HG02981 (cell line): ENCODE results near the gene TMTC4.
A peak's percentile ranks its signal among the peaks of the same experiment; 100 is the strongest.
"Not testable (repeated sequence)": the region's sequence is repeated elsewhere in the genome, so short reads cannot be mapped to it uniquely, and the experiment has no call there.

Experiments used
- ATAC-seq: cut with Tn5 transposase; IDR thresholded peaks from one replicate; pipeline ENCODE4 v1.9.1; 2021; ENCODE audit warnings: mild to moderate bottlenecking, moderate library complexity; ENCODE audit not compliant: unreplicated experiment

The TMTC4 gene, protein sequence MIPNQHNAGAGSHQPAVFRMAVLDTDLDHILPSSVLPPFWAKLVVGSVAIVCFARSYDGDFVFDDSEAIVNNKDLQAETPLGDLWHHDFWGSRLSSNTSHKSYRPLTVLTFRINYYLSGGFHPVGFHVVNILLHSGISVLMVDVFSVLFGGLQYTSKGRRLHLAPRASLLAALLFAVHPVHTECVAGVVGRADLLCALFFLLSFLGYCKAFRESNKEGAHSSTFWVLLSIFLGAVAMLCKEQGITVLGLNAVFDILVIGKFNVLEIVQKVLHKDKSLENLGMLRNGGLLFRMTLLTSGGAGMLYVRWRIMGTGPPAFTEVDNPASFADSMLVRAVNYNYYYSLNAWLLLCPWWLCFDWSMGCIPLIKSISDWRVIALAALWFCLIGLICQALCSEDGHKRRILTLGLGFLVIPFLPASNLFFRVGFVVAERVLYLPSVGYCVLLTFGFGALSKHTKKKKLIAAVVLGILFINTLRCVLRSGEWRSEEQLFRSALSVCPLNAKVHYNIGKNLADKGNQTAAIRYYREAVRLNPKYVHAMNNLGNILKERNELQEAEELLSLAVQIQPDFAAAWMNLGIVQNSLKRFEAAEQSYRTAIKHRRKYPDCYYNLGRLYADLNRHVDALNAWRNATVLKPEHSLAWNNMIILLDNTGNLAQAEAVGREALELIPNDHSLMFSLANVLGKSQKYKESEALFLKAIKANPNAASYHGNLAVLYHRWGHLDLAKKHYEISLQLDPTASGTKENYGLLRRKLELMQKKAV

DNA sequence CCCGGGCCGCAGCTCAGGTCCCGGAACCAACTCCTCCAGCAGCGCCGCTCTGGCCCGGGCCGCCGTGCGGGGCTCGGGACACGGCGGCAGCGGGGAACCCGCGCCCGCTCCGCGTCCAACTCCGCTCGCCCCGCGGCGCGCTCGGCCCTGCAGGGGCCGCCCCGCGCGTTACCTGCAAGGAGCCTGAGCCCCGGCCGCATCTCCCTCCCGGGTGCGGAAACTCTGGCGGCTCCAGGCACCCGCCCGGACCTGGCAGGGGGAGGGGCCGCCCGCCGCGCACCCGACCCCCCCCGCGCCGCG, at the start of gene TMTC4:
Gene TMTC4, minus strand, starts transcription at position 224 of the 300 bp plus-strand sequence. CDS start 4,433 bp downstream, outside the sequence.
- ATAC-seq, result peak; percentile 34

DNA sequence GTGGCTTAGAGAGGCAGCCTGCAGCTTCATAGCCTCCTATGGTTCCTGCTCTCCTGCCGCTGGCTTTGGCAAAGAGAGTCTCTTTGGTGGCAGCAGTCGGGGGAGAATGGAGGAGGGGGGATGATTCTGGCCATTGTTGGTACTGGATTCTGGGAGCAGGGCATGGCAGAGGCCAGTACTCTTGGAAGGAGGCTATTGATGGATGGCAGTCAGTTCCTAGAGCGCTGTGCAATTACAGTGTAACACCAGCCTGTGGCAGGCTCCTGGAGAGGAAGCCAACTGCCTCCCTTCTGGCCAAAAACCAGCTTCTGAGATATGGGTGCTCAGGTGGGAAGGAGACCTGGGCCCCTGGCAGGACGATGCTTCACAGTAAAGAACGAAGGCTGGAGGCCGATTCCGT, 47.9 kb upstream of the TMTC4 start:
- ATAC-seq, result no peak

DNA sequence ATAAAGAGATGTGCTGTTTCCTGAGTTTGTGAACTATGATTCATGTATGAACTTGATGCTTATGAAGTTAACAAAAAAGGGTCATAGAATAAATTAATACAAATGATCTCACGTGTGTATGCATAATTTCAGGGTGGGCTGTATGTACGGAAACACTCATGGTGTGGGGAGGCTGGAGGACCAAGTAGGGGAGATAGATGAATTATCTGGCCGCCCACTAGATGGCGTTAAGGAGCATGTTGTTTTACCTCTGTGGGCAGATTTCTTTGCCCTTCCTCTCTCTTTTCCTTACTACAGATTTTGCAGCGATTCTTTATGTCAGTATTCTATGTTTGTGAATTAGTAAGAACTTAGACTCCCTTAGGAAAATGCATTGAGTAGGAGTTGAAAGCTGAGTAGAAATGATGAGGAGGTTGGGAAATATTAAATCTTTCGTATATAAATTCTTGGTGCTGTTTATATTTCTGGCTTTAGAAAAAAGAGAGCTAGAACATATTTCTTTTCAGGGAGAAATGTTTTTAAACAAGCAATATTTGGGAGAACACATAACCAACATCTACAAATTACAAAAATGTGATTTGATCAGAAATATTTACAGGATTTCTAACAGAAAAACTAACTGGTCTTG, 47.4 kb upstream of the TMTC4 start:
- ATAC-seq, result peak; percentile 70

- no peak for ATAC-seq
Measured at GRCh38 chr13:100715604-100716003, 41.0 kb upstream of the TMTC4 start.

DNA sequence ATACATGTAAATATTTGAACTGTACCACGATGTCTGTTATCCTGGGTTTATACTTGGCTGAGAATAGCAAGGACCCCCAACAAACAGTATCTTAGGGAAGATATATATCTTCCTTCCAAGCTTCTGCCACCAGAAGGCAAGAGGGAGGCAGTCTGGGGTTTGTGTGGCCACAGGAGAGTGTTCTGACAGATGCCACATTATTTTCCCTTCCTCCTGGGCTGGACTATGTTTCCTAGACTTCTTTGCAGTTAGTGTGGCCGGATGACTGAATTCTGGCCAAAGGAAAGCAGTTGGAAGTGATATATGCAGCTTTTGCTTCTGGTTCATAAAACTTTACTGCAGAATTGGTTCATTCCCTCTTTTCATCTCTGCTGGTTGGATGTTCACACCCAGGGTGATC, 39.9 kb upstream of the TMTC4 start:
- no peak for ATAC-seq

GRCh38 chr13:100710176-100710575, 35.6 kb upstream of the TMTC4 start:
- no peak for ATAC-seq

DNA sequence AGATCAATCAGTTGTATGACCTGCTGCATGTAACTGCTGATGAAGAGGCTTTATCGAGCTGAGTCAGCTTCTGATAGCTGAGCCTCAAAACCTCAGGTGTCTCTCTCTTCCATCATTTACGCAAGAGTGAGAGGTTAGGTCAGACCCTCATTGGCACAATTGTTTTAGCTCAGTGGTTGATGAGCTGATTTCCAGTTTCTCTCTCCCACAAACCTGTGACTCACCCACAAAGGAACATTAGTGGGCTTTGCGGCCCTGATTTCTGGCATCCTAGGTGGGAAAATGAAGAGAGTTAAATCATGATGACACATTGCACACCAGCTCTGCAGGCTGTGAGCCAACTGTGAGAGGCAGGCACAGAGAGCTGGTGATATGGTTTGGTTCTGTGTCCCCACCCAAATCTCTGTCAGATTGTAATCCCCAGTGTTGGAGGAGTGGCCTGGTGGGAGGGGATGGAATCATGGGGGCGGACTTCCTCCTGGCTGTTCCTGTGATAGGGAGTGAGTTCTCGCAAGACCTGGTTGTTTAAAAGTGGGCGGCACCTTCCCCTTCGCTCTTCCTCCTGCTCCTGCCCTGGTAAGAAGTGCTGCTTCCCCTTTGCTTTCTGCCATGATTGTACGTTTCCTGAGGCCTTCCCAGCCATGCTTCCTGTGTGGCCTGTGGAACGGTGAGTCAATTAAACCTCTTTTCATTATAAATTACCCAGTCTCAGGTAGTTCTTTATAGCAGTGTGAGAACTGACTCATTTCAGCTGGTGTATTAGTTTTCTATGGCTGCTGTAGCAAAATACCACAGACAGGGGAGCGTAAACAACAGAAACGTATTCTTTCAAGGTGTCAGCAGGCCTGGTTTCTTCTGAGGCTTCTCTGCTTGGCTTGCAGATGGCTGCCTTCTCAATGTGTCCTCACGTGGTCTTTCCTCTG, 33.5 kb upstream of the TMTC4 start:
- ATAC-seq, result no peak

- not testable (repeated sequence) for ATAC-seq
Measured at GRCh38 chr13:100698331-100698730, 23.7 kb upstream of the TMTC4 start.

DNA sequence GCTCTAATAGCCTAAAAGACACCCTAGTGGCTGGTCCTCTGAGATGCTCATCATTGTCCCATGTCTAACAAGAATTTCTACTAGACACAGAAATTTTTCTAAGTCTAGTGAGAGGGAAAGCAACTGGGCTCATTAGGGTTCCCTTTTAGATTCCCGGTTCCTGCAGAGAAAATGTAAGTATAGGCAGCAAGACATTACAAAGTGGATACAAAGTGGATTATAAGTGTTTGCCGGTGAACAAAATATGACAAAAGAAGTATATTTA, 20.8 kb upstream of the TMTC4 start:
- no peak for ATAC-seq

- no peak for ATAC-seq
Measured at GRCh38 chr13:100694722-100695508, 20.3 kb upstream of the TMTC4 start.

DNA sequence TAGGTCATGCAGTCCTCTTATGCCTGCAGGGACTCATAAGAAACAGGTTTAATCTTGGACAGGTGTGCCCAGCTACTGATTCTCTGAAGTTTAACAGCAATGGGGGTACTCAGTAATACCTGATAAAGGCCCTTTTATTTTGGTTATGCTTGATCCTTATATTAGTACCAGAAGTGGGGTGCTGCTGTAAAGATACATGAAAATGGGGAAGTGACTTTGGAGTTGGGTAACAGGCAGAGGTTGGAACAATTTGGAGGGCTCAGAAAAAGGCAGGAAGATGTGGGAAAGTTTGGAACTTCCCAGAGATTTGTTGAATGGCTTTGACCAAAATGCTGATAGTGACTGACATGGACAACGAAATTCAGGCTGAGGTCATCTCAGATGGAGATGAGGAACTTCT, 14.6 kb upstream of the TMTC4 start:
- no peak for ATAC-seq

- no peak for ATAC-seq
Measured at GRCh38 chr13:100680131-100680530, 5.5 kb upstream of the TMTC4 start.

DNA sequence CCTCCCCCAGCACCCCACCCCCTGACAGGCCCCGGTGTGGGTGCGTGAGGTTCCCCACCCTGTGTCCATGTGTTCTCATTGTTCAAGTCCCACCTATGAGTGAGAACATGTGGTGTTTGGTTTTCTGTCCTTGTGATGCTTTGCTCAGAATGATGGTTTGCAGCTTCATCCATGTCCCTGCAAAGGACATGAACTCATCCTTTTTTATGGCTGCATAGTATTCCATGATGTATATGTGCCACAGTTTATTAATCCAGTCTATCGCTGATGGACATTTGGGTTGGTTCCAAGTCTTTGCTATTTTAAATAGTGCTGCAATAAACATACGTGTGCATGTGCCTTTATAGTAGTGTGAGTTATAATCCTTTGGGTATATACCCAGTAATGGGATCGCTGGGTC, 2.5 kb upstream of the TMTC4 start:
- ATAC-seq, result not testable (repeated sequence)

DNA sequence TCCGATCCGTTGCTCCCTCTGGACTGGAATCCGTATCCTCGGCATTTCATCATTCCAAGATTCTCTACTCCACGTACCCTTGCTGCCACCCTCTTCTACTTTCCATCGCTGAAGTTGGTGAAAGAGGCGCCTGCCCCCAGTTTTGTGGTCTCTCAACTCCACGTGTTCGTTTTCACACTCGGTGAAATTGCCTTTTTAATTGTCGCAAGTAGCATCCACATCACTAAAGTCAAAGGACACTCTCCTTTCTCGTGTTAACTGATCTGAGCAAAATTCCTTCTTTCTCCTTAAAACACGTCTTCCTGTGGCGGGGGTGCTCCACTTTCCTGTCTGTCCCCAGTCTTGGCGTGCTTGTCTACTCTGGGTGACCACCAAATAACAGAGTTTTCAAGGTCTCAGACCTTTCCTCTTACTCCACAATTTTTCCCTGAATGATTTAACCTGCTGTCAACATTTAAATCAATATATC, 1.1 kb upstream of the TMTC4 start:
- no peak for ATAC-seq

- ATAC-seq, result peak; percentile 95
Measured at GRCh38 chr13:100674872-100675660, 471 bp upstream of the TMTC4 start.

GRCh38 chr13:100673713-100674571, 653 bp downstream of the TMTC4 start:
- peak; percentile 28 for ATAC-seq

GRCh38 chr13:100673376-100673712, 1.3 kb downstream of the TMTC4 start:
- ATAC-seq, result no peak

- ATAC-seq, result no peak
Measured at GRCh38 chr13:100671389-100672182, 3.0 kb downstream of the TMTC4 start.
